ENCODE results near the gene COL4A5.

The COL4A5 gene

DNA sequence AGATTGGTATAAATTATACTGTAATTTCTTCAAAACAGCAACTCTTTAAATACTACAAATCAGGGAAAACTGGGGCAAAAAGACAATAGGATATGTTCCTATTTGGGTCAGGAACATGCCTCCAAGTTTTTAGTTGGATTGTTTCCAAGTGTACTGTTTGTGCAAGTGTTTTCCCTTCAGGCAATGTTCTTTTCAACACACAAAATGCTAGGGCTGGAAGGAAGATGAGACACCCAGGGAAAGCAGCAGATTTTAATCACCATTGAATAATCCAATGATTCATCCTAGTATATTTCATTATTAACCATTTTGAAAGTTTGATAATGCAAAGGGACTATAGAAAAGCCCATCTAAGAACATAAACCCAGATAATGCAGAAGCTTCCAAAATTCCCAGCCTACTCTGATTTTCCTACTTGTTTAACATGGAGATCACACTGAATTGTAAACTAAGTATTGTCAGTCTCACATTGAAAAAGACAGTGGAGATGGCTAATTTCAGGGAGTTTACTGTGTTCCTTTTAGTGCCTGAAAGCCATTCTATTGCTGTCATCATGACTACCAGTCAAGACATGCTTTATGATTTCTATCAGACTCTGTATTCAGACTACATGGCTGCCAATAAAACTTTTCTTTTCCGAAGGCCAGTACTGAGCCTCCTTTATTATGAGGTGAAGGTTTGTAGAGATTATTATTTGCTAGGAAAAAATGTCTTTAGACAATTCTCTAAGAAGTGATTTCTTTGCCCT lies 40.0 kb upstream of the COL4A5 start:
- H3K27ac ChIP-seq = no peak overlapping the region
- no peaks in the 10 kb centered on the region for H3K79me2 ChIP-seq
- no peak overlapping the region for H3K9ac ChIP-seq
- H3K36me3 ChIP-seq (ENCODE audit: control insufficient read depth, insufficient read depth, low read length) = no peaks in the 10 kb centered on the region
- no peaks in the 10 kb centered on the region for H3K9me3 ChIP-seq (ENCODE audit: control insufficient read depth, low read length)
- H3K27me3 ChIP-seq (ENCODE audit: control insufficient read depth, insufficient read depth, low read length) = no peaks in the 10 kb centered on the region
- no peak overlapping the region for H2AFZ ChIP-seq
- TF ChIP-seq, protein P1, sequence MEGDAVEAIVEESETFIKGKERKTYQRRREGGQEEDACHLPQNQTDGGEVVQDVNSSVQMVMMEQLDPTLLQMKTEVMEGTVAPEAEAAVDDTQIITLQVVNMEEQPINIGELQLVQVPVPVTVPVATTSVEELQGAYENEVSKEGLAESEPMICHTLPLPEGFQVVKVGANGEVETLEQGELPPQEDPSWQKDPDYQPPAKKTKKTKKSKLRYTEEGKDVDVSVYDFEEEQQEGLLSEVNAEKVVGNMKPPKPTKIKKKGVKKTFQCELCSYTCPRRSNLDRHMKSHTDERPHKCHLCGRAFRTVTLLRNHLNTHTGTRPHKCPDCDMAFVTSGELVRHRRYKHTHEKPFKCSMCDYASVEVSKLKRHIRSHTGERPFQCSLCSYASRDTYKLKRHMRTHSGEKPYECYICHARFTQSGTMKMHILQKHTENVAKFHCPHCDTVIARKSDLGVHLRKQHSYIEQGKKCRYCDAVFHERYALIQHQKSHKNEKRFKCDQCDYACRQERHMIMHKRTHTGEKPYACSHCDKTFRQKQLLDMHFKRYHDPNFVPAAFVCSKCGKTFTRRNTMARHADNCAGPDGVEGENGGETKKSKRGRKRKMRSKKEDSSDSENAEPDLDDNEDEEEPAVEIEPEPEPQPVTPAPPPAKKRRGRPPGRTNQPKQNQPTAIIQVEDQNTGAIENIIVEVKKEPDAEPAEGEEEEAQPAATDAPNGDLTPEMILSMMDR (IDR thresholded peaks at IDR 0.05) = no peak
- H3K4me2 ChIP-seq (ENCODE audit: low read length) = no peak overlapping the region
- H3K4me3 ChIP-seq (ENCODE audit: low read depth, low read length) = no peak overlapping the region
- H3K4me1 ChIP-seq = no peaks in the 10 kb centered on the region

- no peaks in the 10 kb centered on the region for H3K79me2 ChIP-seq
- no peaks in the 10 kb centered on the region for H3K27me3 ChIP-seq (ENCODE audit: control insufficient read depth, insufficient read depth, low read length)
- no peak overlapping the region for H3K27ac ChIP-seq
- TF ChIP-seq, protein P1 (IDR thresholded peaks at IDR 0.05) = no peak
- H3K36me3 ChIP-seq (ENCODE audit: control insufficient read depth, insufficient read depth, low read length) = no peaks in the 10 kb centered on the region
- H3K4me1 ChIP-seq = no peaks in the 10 kb centered on the region
- no peak overlapping the region for H3K4me3 ChIP-seq (ENCODE audit: low read depth, low read length)
- H2AFZ ChIP-seq = no peak overlapping the region
- H3K9ac ChIP-seq = no peak overlapping the region
- H3K9me3 ChIP-seq (ENCODE audit: control insufficient read depth, low read length) = no peaks in the 10 kb centered on the region
- H3K4me2 ChIP-seq (ENCODE audit: low read length) = no peak overlapping the region
Measured at GRCh38 chrX:108412783-108413182, 26.9 kb upstream of the COL4A5 start.

DNA sequence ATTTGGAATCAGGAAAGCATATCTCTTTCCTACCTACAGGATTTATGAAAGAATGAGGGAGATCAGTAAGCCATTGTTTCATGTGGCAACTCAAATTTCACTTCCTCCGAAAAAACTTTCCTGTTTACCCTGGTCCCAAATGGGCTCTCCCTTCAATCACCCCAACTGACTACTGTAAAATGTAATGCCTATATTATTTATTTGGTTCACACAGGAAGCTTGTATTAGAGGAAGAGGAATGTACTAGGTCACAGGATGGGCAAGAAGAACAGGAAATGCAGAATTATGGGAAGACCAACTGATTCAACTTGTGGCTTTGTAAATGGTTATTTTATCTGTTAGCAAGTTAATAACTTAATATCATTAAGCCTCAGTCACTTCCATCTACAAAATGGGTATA lies 24.5 kb upstream of the COL4A5 start:
- no peak overlapping the region for H3K27ac ChIP-seq
- no peak overlapping the region for H3K9ac ChIP-seq
- no peaks in the 10 kb centered on the region for H3K4me1 ChIP-seq
- no peak overlapping the region for H3K4me3 ChIP-seq (ENCODE audit: low read depth, low read length)
- no peaks in the 10 kb centered on the region for H3K9me3 ChIP-seq (ENCODE audit: control insufficient read depth, low read length)
- TF ChIP-seq, protein P1 (IDR thresholded peaks at IDR 0.05) = no peak
- no peak overlapping the region for H3K4me2 ChIP-seq (ENCODE audit: low read length)
- H2AFZ ChIP-seq = no peak overlapping the region
- H3K79me2 ChIP-seq = no peaks in the 10 kb centered on the region
- no peaks in the 10 kb centered on the region for H3K27me3 ChIP-seq (ENCODE audit: control insufficient read depth, insufficient read depth, low read length)
- no peaks in the 10 kb centered on the region for H3K36me3 ChIP-seq (ENCODE audit: control insufficient read depth, insufficient read depth, low read length)

- Histone ChIP-seq H3K4me3 (ENCODE audit: low read depth, low read length) (no peak overlapping the region), H3K4me1 (no peaks in the 10 kb centered on the region), H3K4me2 (ENCODE audit: low read length) (no peak overlapping the region), H3K79me2 (no peaks in the 10 kb centered on the region), H2AFZ (no peak overlapping the region), H3K9me3 (ENCODE audit: control insufficient read depth, low read length) (no peaks in the 10 kb centered on the region), H3K27me3 (ENCODE audit: control insufficient read depth, insufficient read depth, low read length) (no peaks in the 10 kb centered on the region), H3K36me3 (ENCODE audit: control insufficient read depth, insufficient read depth, low read length) (no peaks in the 10 kb centered on the region), H3K9ac (no peak overlapping the region), H3K27ac (no peak overlapping the region)
- TF ChIP-seq, protein P1 (IDR thresholded peaks at IDR 0.05) = no peak
Measured at GRCh38 chrX:108415891-108416290, 23.7 kb upstream of the COL4A5 start.

- H3K27ac ChIP-seq = no peak overlapping the region
- TF ChIP-seq, protein P1 (IDR thresholded peaks at IDR 0.05) = no peak
- no peaks in the 10 kb centered on the region for H3K9me3 ChIP-seq (ENCODE audit: control insufficient read depth, low read length)
- H3K4me2 ChIP-seq (ENCODE audit: low read length) = no peak overlapping the region
- H3K27me3 ChIP-seq (ENCODE audit: control insufficient read depth, insufficient read depth, low read length) = no peaks in the 10 kb centered on the region
- no peak overlapping the region for H3K9ac ChIP-seq
- H3K36me3 ChIP-seq (ENCODE audit: control insufficient read depth, insufficient read depth, low read length) = no peaks in the 10 kb centered on the region
- no peak overlapping the region for H3K4me3 ChIP-seq (ENCODE audit: low read depth, low read length)
- H2AFZ ChIP-seq = no peak overlapping the region
- H3K79me2 ChIP-seq = no peaks in the 10 kb centered on the region
- H3K4me1 ChIP-seq = no peaks in the 10 kb centered on the region
Measured at GRCh38 chrX:108417257-108417656, 22.4 kb upstream of the COL4A5 start.
